GM18526 (cell line): ENCODE results near the gene CPXM2.

Experiments
- POLR2A ChIP-seq: IDR thresholded peaks from 3 replicates; pipeline ENCODE4 v1.6.1; 2011; ENCODE audit not compliant: insufficient read length; ENCODE audit errors: extremely low read depth

The CPXM2 gene

DNA sequence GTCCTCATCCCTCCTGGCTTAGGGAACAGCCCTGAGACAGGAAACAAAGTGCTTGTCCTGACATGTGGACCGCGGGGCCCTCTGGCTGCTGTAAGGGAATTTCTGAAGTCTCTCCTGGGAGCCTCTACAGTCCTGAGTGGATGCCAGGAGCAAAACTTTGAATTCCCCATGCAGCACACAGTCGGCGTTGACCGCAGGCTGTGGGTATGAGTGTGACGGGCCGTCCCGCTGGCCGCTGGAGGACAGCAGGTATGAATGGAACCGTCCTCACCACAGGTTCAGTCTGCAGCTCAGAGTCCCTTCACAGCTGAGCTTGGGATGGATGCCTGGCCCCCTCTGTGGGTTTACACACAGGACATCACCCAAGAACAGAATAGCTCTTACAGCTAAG, 130.6 kb downstream of the CPXM2 start:
- no peak for TF ChIP-seq POLR2A

DNA sequence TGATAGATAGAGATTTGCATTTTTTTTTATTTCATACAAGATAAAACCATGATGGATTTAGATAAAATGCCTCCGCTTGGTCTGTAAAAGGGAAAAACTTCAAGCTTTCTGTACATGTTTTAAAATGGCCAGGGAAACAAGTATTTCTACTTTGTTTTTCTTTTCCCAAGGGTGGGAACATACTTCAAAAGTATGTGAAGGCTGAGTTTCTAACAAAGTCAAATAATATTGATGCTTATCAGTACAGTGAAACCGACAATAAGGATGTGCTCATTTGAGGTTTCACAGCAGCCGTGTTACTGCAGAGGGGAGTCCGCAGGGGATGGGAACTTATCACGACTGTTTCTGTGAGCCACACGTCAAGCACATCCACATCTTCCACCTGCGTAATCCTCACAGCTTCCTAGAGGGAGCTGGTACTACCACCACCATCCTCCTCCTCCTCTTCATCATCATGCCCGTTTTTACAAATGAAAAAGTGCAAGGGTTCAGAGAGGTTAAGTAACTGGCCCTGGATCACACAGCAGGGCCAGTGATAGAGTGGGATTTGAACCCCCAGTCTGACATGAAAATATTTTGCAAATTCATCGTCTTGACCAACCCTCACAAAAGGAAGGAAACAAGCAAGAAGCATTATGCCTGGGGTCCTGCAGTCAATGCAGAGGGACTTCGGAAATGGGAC, 131.1 kb downstream of the CPXM2 start:
- no peak for TF ChIP-seq POLR2A

DNA sequence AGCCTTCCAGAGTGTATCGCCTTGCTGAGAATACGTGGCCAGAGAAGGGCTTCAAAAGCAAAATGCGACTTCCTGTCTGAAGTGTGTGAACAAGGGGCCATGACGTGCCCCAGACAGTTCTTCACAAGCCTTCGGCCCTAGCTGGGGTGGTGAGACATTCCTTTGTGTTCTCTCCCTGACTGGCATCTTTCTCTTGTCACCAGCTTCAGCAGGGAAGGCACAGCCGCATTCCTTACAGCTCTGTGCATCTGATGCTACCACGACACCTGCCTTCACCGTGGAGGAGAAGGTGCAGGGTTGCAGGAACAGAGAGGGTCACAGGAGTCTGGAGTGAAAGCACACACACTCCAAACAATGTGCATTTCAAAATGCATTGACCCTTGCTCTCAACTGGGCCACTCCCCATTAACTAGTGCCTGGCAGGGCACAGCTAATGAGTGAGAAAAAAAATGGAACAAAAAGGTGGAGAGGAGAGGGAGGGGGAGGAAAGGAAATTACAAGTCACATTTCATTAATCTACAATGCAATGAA, 132.0 kb downstream of the CPXM2 start:
- TF ChIP-seq POLR2A: no peak

DNA sequence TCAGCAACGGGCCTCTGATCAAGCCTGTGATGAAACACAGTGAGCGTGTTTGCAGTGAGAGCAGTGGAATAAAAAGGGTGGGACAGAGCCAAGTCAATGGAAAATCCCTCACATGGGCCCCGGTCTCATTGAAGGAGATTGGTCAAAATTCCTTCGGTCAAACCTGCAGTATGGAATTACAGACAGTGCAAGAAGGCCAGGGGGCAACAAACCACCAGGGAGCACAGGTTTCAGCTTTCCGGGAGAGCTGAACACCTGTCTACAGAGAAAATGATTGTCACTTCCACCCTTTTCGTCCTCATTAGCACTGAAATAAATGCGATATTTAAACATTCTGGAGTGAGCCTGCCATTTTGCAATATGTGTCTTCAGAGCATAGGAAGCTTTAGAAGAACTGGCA, 132.6 kb downstream of the CPXM2 start:
- TF ChIP-seq POLR2A: no peak

DNA sequence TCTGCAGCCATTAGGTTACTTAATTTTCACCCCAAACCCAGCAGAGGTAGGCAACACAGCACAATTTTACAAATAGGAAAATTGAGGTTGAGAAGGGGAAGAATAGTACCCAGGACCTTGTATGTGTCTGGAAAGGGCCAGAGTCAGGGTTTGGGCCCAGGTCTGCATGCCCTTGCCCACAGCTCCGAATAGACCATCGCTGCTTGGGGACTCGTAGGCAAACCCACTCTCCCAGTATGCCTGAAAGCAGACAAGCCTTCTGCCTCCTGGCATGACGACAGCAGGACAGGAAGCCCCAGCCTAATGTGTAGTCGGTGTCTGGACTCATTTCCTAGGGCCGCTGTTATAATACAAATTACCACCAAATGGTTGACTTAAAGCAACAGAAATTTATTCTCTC, 133.8 kb downstream of the CPXM2 start:
- no peak for TF ChIP-seq POLR2A

DNA sequence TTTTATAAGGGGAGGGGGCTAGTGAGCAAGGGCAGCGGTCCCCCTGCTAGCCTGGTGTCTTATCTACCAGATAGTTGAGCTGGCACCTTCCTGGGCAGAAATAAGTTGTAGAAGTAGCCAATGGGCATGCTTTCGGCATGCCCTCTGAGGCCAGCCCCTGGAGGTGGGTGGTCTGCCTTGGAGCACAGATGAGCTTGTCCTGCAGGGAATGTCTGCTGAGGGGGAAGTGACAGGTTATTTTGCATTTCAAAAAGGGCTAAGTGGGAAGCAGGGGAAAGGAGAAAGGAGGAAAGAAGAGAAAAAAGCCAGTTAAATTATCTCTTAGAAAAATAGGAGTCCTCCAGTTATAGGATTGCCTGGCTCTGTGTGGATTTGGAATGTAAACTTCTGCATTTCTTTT, 136.5 kb downstream of the CPXM2 start:
- TF ChIP-seq POLR2A: no peak

DNA sequence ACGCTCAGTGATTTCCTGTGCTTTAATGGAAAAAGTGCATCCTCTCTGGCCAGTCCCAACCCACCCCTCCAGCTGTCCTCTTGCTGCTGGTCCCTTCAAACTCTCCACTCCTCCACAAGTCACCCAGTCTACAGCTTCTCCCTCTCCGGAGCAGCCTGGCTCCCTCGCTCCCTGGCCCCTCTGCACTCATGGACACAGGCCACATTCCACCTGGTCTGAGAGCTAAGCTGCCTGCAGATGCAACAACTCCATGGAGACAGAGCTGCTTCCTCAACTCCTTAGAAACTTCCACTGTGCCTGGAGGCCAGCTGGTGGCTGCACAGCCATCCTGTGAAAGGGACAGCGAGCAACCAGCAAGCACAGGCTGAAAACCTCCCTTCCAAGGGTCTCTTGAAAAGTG, 137.5 kb downstream of the CPXM2 start:
- TF ChIP-seq POLR2A: no peak

DNA sequence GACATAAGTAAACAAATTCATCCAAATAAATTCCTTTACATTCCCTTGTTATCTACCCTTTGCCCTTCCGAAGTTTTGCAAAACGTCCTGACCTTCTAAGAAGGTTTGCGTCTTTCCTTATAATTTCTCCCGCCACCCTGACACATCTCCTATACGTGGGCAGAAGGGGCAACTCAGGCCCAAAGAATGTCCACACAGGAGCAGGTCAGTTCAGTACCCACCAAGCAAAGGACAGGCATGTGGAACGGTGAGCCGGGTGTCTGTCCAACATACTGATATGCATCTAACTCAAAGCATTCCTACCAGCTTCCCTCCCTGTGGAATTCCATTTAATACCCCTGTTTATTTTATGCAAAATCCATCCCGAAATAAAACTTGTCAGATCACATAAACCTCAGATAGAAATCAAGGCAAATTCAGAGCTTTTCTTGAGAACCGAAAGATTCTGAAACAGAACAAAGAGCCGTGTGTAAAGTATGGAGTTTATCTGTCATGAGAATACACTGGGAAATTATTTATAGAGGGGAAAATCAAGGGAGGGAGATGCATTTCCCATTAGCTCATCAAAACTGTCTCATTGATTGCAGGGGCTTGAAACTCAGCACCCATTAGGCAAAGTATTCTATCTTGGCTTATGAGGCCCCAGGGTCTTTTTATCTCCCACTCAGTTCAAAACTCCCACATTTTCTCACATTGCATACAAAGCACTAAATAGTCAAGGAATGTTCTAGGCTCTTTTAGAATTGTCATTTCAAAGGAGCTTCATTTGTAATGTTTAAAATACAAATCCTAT, 140.1 kb downstream of the CPXM2 start:
- no peak for TF ChIP-seq POLR2A

DNA sequence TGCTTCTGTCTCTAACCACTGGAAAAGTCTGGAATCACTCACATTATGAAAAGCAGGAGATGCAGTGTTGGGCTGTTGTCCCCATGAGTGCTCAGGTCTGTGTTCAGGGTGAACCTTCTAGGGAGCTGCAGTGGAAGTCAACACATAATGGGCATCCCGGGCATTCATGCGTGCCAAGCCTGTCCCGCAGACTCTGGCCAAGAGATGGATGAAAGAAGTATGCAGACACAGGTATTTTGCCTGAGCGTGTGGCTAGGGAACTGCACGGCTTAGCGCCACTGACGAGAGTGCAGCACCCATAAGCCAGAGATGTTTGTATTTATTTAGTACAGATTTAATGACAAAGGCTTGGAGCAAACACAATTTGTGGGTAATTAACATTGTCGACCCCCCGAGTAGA, 140.7 kb downstream of the CPXM2 start:
- TF ChIP-seq POLR2A: no peak

DNA sequence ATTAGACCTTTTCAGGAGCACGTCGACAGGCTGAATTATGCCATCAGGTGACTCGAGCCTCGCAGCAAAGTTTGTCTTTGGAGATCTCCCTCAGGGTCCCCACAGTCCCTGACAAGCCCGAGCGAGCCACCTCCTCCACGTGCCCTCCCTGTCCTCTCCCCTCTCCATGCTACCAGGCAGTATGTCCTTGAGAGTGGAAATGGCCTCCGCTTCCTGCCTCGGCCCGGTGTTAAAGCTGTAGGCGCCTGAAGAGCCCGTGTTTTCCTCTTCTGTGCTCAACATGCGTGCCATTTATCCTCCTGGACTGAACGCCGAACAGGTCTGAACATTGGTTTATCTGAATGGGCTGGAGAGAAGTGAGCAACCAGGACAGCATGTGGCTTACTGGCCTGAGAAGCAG, 142.9 kb downstream of the CPXM2 start:
- no peak for TF ChIP-seq POLR2A

DNA sequence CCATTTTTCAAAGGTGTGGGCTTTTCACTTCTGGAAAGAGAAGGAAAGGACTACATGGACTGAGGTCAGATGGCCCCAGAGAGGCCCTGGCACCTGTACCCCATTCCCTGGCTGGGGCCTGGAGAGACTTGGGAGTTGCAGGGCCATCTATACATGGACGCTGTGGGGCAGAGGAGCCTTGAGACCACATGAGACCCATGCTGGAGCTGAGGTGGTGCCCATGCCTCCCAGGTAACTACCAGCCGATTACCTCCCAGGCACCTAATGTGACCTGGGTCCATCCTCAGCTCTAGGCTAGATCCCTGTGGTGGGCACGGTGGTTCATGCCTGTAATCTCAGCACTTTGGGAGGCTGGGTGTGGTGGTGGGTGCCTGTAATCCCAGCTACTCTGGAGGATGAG, 144.2 kb downstream of the CPXM2 start:
- no peak for TF ChIP-seq POLR2A

DNA sequence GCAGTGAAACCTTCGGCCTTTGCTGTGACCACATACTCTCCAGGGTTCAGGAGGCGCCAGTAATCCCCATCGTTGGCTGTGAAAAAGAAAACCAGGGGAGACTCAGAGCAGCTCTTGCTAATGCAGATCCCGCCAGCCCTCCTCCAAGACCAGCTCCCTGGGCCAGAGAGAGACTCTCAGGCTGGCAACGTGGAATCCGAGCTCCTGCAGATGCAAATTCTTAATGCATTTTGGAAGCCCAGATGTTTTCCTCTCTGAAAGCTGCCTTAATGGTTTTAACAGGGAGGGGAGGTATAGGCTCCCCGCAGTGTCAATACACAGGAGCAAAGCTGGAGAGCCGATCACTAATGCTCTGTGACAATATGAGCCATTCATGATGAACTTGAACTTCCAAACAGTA, 144.7 kb downstream of the CPXM2 start:
- TF ChIP-seq POLR2A: no peak

DNA sequence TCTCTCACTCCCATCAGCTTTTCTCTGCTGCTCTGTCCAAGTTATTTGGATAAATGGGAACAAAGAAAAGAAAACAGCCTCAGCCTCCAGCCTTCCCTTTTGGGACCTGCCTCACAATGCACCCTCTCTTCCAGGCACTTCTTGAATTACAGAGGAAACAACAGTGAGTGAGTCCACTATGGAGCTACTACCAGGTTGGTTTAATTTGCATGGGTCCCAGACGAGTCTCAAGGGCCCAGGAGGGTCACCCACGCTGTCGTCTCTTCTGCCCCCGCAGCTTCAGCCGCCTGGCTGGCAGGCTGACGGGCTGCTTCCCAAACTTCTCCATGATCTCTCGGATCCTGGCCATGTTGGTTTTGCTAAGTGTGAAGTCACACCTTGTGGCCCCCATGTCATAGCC, 145.1 kb downstream of the CPXM2 start:
- TF ChIP-seq POLR2A: no peak

DNA sequence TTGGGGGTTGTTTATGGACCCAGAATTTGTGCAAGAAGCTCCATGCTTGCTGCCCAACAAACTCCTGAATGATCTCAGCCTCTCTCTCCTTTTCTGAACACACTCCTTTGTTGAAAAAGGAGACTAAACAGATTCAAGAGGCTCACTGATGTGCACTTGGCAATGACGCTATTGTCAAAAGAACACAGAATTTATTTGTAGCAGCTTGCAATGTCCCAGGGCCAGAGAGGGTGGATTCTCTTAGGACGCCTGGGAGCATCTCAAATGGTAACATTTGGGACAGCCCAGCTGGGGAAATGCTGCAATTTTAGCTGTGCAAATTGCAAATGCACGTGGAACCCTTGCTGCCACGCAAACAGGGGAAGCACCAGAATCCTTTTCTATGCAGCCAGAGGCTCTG, 145.5 kb downstream of the CPXM2 start:
- TF ChIP-seq POLR2A: no peak

DNA sequence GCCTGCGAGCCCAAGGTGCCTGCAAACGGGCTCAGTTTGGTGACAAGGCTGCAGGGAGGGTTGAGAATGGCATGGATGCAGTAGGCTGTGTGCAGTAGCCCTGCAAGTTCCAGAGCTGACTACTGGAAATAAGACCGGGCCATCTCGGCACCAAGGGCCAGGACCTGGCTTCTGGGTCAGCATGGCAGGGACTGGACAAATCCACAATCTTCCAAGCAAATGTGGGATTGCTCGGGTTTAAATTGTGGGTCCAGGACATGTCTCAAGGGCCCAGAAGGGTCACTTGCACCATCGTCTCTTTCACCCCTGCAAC, 147.4 kb downstream of the CPXM2 start:
- no peak for TF ChIP-seq POLR2A

DNA sequence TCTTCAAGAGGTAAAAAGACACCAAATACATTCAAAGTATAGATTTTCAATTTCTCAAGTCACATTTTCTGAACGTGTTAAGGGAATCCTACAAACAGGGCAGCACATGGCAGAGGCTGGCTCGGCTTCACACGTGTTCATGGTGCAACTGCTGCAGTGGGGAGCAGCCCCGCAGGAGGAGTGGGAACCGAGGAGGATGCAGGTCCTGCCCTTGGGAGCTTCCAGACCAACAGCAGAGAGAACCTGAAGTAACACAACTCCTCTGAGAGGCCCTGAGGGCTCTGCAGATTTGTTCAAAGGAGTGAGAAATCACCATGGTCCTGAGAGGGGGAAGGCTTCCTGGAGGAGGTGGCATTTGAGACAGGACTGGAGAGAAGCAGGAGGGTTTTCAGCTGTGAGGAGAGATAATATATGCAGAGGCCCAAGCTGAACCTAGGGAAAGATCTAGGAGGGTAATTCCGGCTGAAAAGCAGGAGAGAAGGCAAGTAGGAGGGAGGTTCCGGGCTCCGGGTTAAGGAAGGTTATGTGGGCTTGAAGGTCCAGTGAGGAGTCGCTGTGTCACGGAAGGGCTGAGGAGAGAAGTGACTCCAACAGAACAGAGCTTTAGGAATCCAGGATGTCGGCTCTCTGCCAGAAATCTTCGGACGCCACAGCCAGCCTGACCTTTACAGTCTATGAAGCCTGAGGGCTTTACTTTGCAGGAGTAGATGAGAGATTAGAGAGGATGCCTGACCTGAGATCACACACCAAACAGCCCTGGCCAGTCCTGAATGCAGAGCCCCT, 148.0 kb downstream of the CPXM2 start:
- TF ChIP-seq POLR2A: no peak
